ENCODE results near the gene CNOT1. TPM values are rescaled to one million over a fixed set of nuclear protein-coding genes. Genes with fewer than 3 reads are reported as not detected.
"Not testable (repeated sequence)": the region's sequence is repeated elsewhere in the genome, so short reads cannot be mapped to it uniquely, and the experiment has no call there.

The CNOT1 gene
- total RNA-seq, 2 experiments from 2014 or later = 164 to 184 TPM

DNA sequence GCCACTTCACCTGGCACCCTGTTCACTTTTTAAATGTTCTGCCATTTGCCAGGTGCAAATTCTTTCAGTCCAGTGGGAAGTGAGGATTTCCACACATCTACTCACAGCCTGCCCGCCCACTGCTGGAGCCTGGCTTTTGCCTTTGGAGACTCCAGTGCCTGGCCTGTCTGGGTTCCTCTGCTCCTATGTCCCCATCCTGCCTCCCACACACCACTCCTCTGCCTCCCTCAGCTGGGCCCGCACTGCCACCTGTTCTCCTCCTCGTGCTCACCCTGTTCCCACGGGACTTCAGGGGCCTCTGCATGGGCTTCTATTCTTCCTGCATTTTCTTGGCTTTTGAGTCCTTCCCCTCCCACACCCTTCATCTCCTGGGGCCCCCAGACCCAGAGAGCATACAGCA is 137.6 kb downstream of the CNOT1 start:
- Histone ChIP-seq H3K4me3 (ENCODE audit: low read length) (no peak overlapping the region), H3K4me1 (ENCODE audit: insufficient read depth, low read length) (peaks cover 15% of the 10 kb centered on the region), H3K27ac (ENCODE audit: low read depth in 1 of 2, low read length in 2 of 2) (no peak overlapping the region), H3K27me3 (ENCODE audit: control insufficient read depth in 1 of 2, insufficient read depth in 2 of 2, low read length in 2 of 2) (peaks cover 0 to under 1% of the 10 kb centered on the region in 2 experiments), H3K36me3 (ENCODE audit: insufficient read depth, low read length) (no peaks in the 10 kb centered on the region), H3K9me3 (ENCODE audit: control insufficient read depth in 1 of 2, insufficient read depth in 1 of 2, low read length in 2 of 2) (no peaks in the 10 kb centered on the region)
- Mint-ChIP-seq H3K36me3 (ENCODE audit: low read depth) (no peaks in the 10 kb centered on the region), H3K9me3 (no peaks in the 10 kb centered on the region), H3K27me3 (peaks cover 6% of the 10 kb centered on the region), H3K4me3 (no peak overlapping the region), H3K4me1 (ENCODE audit: low read depth) (peaks cover 7% of the 10 kb centered on the region), H3K27ac (no peak overlapping the region)
- intact Hi-C loops (cut with DNase I, micrococcal nuclease) = no loop called here
- POLR2A ChIA-PET = no interaction called here
- DNase-seq (peak in 1 of 14 experiments; percentile 8), ATAC-seq (ENCODE audit: poor library complexity) (no peak)
- CTCF ChIA-PET = no interaction called here
- TF ChIP-seq, protein P1, sequence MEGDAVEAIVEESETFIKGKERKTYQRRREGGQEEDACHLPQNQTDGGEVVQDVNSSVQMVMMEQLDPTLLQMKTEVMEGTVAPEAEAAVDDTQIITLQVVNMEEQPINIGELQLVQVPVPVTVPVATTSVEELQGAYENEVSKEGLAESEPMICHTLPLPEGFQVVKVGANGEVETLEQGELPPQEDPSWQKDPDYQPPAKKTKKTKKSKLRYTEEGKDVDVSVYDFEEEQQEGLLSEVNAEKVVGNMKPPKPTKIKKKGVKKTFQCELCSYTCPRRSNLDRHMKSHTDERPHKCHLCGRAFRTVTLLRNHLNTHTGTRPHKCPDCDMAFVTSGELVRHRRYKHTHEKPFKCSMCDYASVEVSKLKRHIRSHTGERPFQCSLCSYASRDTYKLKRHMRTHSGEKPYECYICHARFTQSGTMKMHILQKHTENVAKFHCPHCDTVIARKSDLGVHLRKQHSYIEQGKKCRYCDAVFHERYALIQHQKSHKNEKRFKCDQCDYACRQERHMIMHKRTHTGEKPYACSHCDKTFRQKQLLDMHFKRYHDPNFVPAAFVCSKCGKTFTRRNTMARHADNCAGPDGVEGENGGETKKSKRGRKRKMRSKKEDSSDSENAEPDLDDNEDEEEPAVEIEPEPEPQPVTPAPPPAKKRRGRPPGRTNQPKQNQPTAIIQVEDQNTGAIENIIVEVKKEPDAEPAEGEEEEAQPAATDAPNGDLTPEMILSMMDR (IDR thresholded peaks at IDR 0.05) = no peak

DNA sequence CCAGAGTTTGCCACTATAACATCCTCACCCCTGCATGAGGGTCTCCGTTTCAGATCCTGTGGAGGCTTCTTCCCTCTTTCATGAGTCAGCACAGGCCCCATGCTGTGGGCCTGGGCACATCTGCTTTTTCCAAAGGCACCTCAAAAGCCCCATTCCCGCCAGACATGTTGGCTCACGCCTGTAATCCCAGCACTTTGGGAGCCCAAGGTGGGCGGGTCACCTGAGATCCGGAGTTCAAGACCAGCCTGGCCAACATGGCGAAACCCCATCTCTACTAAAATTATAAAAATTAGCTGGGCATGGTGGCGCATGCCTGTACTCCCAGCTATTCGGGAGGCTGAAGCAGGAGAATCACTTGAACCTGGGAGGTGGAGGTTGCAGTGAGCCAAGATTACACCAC is 139.1 kb downstream of the CNOT1 start:
- H3K27me3 ChIP-seq (ENCODE audit: control insufficient read depth in 1 of 2, insufficient read depth in 2 of 2, low read length in 2 of 2); CTCF ChIA-PET; H3K4me3 Mint-ChIP-seq; H3K9me3 Mint-ChIP-seq; POLR2A ChIA-PET; H3K27me3 Mint-ChIP-seq; H3K36me3 Mint-ChIP-seq (ENCODE audit: low read depth); H3K27ac ChIP-seq (ENCODE audit: low read depth in 1 of 2, low read length in 2 of 2); intact Hi-C loops (cut with DNase I, micrococcal nuclease); DNase-seq; H3K36me3 ChIP-seq (ENCODE audit: insufficient read depth, low read length); H3K4me1 Mint-ChIP-seq (ENCODE audit: low read depth); H3K4me3 ChIP-seq (ENCODE audit: low read length); H3K27ac Mint-ChIP-seq; H3K9me3 ChIP-seq (ENCODE audit: control insufficient read depth in 1 of 2, insufficient read depth in 1 of 2, low read length in 2 of 2); ATAC-seq (ENCODE audit: poor library complexity): not testable (repeated sequence)
- peaks cover 14% of the 10 kb centered on the region for H3K4me1 ChIP-seq (ENCODE audit: insufficient read depth, low read length)

DNA sequence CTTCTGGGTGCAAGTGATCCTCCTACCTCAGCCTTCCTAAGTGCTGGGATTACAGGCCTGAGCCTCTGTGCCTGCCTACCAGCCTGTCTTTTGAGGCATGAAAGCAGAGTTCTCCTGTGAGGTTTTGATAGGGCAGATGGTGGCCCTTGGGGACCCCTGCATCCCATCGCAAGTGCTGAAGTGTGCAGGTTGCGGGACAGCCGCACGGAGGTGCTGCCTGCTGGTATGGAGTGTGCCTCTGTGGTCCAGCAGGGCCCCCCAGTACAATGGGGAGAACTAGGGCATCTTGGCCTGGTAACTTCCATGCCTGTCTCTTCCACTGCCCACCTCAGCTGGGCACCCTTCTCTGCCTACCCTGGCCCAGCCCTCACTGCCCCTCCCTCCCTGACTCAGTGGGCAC is 139.6 kb downstream of the CNOT1 start:
- Histone ChIP-seq H3K4me3 (ENCODE audit: low read length) (no peak overlapping the region), H3K4me1 (ENCODE audit: insufficient read depth, low read length) (peaks cover 9% of the 10 kb centered on the region), H3K9me3 (ENCODE audit: control insufficient read depth in 1 of 2, insufficient read depth in 1 of 2, low read length in 2 of 2) (no peaks in the 10 kb centered on the region), H3K36me3 (ENCODE audit: insufficient read depth, low read length) (no peaks in the 10 kb centered on the region), H3K27me3 (ENCODE audit: control insufficient read depth in 1 of 2, insufficient read depth in 2 of 2, low read length in 2 of 2) (peaks cover 0 to 2% of the 10 kb centered on the region in 2 experiments), H3K27ac (ENCODE audit: low read depth in 1 of 2, low read length in 2 of 2) (no peak overlapping the region)
- Mint-ChIP-seq H3K36me3 (ENCODE audit: low read depth) (no peaks in the 10 kb centered on the region), H3K4me3 (no peak overlapping the region), H3K4me1 (ENCODE audit: low read depth) (peaks cover 2% of the 10 kb centered on the region), H3K27ac (no peak overlapping the region), H3K9me3 (no peaks in the 10 kb centered on the region), H3K27me3 (peaks cover 10% of the 10 kb centered on the region)
- ChIA-PET CTCF (interaction anchor here (2.9 kb wide), 1 partner anchor 154 kb away, joined by 77 read pairs; no protein-coding TSS in a partner anchor), POLR2A (no interaction called here)
- ATAC-seq (ENCODE audit: poor library complexity) (no peak), DNase-seq (peak in 1 of 14 experiments; percentile 7)
- TF ChIP-seq, protein P1 (IDR thresholded peaks at IDR 0.05) = no peak
- intact Hi-C loops (cut with DNase I, micrococcal nuclease) = no loop called here

DNA sequence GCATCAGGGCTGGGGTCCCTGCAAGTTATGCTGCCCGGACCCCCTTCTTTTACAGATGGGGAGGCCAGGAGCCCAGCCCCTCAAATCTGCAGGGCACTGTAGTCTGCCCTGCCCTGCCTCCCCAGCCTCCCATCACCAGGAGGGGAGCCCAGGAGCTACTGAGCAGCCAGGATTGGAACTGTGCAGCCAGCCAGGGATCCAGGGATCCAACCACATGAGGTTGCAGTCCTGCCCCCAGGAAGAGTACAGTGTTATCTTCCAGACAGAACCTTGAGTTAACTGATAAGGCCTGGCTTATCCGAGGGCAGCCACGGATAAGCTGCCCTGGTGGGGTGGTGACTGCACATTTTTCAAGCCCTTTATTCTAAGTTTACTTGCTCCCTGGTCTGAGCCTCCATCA is 141.1 kb downstream of the CNOT1 start:
- TF ChIP-seq, protein P1 (IDR thresholded peaks at IDR 0.05) = no peak
- intact Hi-C loops (cut with DNase I, micrococcal nuclease) = loop anchor here (5.0 kb wide), 5 partner anchors 466 to 911 kb away; no protein-coding TSS in a partner anchor
- Histone ChIP-seq H3K27ac (ENCODE audit: low read depth in 1 of 2, low read length in 2 of 2) (no peak overlapping the region), H3K4me1 (ENCODE audit: insufficient read depth, low read length) (peaks cover 7% of the 10 kb centered on the region), H3K4me3 (ENCODE audit: low read length) (no peak overlapping the region), H3K27me3 (ENCODE audit: control insufficient read depth in 1 of 2, insufficient read depth in 2 of 2, low read length in 2 of 2) (peaks cover 0 to 2% of the 10 kb centered on the region in 2 experiments), H3K36me3 (ENCODE audit: insufficient read depth, low read length) (no peaks in the 10 kb centered on the region), H3K9me3 (ENCODE audit: control insufficient read depth in 1 of 2, insufficient read depth in 1 of 2, low read length in 2 of 2) (no peaks in the 10 kb centered on the region)
- ChIA-PET CTCF (interaction anchor here (2.9 kb wide), 1 partner anchor 152 kb away, joined by 77 read pairs; no protein-coding TSS in a partner anchor), POLR2A (no interaction called here)
- DNase-seq (no peak), ATAC-seq (ENCODE audit: poor library complexity) (no peak)
- no peaks in the 10 kb centered on the region for H3K9me3 Mint-ChIP-seq
- H3K4me1 Mint-ChIP-seq (ENCODE audit: low read depth) = no peaks in the 10 kb centered on the region
- no peak overlapping the region for H3K27ac Mint-ChIP-seq
- peaks cover 11% of the 10 kb centered on the region for H3K27me3 Mint-ChIP-seq
- no peak overlapping the region for H3K4me3 Mint-ChIP-seq
- no peaks in the 10 kb centered on the region for H3K36me3 Mint-ChIP-seq (ENCODE audit: low read depth)

All from CD4-positive, alpha-beta T cell (primary cell).